SIG-M5 treated with dmso at 0.1 percent for 504 hours (cell line): ENCODE measurements around the gene CYFIP2.
"Not testable (repeated sequence)": the region's sequence is repeated elsewhere in the genome, so short reads cannot be mapped to it uniquely, and the experiment has no call there.

Source experiments
- DNase-seq: peaks from one replicate; lab custom pipeline; 2025; ENCODE audit not compliant: unreplicated experiment; lab: John Stamatoyannopoulos, UW

CYFIP2 gene

DNA sequence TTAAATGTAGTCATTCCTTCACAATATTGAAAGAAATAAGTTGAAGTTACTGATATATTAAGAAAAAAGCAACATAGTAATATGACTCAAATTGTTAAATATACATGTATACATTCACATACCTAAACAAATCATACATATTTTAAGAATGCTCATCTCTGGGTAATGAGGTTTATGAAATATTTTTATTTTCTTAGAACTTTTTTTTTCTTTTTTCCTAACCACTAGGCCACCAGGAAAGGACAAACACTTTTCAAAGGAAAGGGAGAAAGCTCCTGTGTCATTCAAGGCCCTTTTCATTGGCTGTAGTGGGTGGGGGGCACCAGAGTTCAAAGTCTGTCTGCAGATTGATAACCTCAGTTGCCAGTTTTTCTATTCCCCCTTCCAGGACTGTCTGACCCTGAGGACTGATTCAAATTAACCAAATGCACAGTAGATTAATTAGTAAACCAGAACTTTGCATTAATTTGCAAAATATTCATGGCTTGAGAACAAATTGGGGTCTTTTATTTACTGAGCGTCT lies 121.2 kb downstream of the CYFIP2 start:
- DNase-seq, result no peak

DNA sequence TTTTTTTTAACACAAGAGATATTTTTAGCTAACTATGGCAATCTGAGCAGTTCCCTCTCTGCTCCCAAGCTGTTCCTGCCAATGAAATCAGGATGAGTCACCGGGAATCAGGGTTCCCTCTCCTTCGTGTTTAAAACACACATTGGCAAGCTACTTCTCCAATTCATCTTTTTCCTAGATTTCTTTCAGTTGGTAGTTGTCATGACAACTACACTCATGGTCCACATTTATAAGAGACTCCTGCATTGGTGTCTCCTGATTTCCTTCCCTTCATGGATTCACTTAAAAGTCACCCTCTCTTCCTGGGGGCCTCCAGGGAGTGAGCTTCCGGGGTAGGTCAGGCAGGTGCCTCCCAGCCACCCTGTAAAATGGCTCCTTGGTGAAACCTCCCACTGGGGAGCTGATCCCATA lies 121.8 kb downstream of the CYFIP2 start:
- no peak for DNase-seq

DNA sequence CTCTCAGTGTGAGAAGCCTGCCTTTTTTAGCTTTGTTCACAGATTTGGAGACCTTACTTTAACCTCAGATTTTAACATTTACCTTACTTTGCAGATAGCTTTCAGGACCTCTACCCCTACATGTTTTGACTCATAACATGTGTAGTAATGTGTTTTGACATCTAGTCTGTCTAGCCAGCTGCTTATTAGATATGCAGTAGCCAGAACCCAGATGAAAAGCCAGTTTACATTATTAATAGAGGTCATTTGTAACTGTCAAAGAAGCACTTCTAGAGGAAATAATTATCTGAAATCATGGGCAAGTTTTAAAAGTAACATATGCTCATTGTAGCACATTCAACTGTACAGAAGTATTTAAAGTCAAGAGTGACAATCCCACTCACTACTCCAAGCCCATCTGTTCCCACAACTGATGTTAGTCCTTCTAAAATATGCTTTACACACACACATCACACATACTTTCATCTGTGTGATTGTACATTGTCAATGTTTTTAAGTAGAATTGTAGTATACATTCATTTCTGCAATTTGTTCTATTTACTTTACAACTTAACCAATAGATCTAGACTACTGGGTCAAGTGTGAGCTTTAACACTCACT lies 122.3 kb downstream of the CYFIP2 start:
- DNase-seq, result no peak

DNA sequence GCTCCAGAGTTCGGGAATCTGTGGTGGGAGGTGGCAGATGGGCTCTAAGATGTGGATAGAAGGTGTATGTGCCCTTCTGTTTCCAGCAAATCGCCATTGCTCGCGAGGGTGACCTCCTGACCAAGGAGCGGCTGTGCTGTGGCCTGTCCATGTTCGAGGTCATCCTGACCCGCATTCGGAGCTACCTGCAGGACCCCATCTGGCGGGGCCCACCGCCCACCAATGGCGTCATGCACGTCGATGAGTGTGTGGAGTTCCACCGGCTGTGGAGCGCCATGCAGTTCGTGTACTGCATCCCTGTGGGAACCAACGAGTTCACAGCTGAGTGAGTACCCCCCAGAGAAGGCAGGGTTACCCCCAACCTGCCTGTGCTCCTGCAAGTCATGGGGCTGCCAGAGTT lies 123.2 kb downstream of the CYFIP2 start:
- DNase-seq, result no peak

DNA sequence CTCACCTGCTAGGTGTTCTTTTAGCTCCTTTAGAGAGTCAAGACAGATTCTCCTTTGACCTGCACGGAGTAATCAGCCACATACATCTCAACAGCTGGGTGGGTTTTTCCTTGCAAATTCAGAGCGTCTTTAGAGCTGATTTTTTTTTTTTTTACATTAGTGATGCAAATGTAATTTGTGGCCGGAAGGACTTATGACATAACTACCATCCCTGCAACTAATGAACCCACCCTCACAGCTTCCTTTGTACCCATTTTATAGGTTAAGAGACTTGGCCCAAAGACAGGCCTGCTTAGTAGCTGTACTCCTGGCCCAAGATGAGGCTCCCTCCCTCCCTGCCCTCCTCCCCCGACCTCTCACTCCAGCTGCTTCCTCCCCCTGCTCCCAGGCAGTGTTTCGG lies 124.2 kb downstream of the CYFIP2 start:
- DNase-seq, result no peak

DNA sequence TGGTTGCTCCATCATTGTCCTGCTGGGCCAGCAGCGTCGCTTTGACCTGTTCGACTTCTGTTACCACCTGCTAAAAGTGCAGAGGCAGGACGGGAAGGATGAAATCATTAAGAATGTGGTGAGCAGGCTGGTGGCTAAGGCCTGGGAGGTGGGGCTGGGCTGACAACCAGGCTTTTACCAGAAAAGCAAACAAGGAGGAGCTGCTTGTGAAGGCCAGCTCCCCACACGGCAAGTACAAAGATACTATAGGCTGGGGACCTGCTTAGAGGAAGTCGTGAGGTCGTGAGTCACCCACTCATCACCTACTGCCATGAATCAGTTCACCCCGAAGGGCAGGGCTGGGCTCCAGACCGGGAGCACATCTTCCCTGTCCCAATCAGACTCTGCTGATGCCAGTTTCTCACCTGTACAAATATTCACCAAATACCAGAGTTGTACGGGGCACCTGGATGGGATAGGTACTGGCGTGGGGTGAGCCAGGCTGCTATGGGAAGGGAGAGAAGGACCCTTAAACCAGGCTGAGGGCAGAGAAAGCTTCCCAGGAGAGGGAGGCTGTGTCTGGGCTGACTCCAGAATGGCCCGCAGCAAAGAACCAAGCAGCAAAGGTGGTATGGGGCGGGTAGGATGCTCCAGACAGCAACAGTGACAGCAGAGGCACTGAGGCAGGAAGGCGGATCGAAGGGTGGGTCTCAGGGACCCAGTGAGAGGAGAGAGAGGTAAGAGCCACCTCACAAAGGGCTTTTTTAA lies 124.8 kb downstream of the CYFIP2 start:
- DNase-seq, result peak; percentile 42

DNA sequence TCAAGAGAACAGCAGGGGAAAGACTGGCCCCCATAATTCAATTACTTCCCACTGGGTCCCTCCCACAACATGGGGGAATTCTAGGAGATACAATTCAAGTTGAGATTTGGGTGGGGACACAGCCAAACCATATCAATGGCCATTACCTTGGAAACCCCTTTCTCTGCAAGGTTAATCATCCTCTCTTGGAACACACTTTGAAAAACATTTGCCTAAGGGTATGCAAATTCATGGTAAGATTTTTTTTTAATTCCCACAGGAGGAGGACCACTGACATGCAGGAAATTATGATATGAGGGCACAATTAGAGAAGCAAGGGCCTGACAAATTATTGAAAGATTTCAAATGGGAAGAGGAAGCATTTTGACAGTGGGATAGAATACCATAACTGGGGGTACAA lies 132.4 kb downstream of the CYFIP2 start:
- no peak for DNase-seq

DNA sequence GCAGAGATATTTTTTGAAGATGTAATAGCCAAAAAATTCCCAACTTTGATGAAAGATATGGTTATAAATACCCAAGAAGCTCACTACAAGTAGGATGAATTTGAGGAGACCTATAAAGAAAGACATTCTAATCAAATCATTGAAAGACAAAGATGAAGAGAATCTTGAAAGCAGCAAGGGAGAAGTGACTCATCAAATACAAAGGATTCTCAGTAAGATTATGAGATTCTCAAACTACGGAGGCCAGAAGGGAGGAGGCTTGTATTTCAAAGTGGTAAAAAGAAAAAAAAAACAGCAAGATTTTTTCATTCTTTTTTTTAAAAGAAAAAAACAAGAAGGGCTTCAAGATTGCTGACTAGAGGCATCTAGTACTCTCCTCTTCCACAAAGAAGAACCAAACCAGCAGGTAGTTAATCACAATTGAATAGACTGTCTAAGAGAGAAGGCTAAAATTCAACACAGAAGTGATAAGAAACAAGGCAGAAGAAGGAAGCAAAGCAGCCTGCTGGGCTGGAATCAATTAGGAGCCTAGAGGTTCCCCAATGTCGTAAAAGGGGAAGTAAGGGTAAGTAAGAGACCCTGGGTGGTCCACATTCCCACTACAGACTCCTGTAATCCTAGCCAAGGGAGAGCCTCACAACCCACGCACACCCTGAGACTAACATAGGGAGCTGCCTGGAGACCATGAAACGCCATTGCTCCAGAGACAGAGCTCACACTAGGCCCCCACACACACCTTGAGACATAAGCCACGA lies 135.0 kb downstream of the CYFIP2 start:
- DNase-seq, result no peak

DNA sequence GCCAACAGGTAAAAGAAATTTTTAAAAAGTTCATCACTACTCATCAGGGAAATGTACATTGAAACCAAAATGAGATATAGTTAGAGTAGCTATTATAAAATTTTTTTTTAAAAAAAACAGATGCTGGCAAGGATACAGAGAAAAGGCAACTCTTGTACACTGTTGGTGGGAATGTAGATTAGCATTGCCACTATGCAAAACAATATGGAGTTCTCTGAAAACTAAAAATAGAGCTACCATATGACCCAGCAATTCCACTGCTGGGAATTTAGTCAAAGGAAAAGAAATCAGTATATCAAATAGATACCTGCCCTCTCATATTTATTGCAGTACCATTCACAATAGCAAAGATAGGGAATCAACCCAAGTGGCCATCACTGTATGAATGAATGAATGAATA lies 149.9 kb downstream of the CYFIP2 start:
- no peak for DNase-seq

DNA sequence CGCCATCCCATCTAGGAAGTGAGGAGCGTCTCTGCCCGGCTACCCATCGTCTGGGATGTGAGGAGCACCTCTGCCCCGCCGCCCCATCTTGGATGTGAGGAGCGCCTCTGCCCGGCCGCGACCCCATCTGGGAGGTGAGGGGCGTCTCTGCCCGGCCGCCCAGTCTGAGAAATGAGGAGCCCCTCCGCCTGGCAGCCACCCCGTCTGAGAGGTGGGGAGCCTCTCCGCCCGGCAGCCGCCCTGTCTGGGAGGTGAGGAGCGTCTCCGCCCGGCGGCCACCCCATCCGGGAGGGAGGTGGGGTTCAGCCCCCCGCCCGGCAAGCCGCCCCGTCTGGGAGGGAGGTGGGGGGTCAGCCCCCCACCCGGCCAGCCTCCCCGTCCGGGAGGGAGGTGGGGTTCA lies 153.6 kb downstream of the CYFIP2 start:
- DNase-seq, result not testable (repeated sequence)

DNA sequence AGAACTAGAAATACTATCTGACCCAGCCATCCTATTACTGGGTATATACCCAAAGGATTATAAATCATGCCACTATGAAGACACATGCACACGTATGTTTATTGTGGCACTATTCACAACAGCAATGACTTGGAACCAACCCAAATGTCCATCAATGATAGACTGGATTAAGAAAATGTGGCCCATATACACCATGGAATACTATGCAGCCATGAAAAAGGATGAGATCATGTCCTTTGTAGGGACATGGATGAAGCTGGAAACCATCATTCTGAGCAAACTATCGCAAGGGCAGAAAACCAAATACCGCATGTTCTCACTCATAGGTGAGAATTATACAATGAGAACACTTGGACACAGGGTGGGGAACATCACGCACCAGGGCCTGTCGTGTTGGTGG lies 164.0 kb downstream of the CYFIP2 start:
- not testable (repeated sequence) for DNase-seq

DNA sequence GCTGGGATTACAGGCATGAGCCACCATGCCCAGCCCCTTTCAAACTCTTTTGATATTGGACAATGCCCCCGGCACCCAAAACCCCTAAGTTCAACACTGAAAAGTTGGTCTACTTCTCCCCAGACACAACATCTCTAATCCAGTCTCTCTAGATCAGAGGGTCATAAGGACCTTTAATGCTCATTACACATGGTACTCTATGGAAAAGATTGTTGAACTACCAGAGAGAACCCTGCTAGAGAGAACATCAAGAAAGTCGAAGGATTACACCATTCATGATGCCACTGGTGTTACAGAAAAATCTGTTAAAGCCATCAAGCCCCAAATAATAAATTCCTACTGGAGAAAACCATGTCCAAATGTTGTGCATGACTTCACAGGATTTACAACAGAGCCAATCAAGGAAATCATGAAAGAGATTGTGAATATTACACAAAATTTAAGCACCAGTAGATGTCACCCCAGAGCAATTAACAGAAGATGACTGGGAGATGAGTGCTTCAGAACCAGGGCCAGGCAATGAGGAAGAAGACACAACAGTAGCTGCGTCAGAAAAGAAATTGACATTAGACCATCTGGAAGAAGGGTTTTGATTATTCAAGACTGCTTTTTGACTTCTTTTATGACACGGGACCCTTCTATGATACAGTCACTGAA lies 165.7 kb downstream of the CYFIP2 start:
- peak; percentile 88 for DNase-seq

DNA sequence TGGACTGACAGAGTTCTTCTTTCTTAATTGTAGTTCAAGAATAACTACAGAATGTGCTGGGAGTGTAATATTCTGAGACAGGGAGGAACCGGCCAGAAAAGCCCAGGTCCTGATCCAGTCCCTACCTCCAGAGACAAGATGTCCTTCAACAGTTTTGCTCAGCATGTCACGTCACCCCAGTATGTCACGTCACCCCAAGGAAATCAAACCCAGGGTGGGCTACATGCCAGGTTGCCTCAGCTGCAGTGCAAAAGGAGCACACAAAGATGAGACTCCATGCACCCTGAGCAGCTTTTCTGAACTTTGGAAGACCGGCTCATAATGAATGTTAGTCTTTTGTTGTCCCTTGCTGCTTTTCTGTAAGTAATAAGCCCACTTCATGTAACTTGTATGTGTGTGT lies 168.2 kb downstream of the CYFIP2 start:
- no peak for DNase-seq

DNA sequence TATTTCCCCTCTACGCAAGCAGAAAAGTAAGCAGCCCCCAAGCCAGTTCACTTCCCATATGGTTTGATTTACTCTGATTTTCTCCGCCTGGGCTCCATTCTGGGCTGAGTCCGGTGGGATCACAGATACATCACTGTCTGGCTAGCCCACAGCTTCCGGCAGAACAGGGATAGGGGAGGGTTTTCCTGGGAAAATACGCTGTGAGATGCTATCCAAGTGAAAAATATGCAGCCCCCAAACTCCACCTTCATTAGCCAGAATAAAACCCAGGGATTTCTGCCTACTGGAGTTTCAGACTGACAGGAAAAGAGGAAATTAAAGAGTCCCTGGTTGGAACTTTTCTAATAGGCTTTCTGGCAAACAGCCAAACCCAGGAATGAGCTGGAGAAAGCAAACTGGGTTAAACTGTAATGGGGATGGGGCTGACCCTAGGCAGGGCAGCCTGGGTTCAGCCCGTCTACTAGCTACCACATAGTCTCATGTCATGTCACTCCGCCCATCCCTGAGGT lies 177.2 kb downstream of the CYFIP2 start:
- no peak for DNase-seq

DNA sequence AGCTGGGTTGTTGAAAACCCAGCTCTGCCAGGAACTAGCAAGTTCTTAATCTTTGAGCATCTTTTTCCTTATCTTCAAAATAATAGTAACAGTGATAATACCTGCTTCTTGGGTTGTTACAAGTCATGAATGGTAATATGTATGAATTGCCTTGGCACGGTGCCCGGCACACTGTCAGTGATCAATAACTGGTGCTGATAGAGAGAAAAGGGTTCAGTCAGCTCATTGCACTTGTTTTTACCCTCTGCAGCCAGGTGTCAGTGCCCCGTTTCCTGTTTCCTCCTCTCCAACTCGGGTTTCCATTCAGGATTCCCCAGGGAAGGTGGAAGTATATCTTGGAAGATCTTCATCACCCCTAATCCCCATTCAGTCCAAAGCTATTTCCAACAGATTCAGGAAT lies 178.3 kb downstream of the CYFIP2 start:
- no peak for DNase-seq
